Measurements from ENCODE around the gene ZNF407.

ZNF407 gene

GRCh38 chr18:74963820-74964446 lies 366.3 kb downstream of the ZNF407 start:
- DNase-seq (ENCODE audit: low read depth in 1 of 2, low spot score in 1 of 2): peak; percentile 23 to 60
- no peak overlapping the region for H3K27ac ChIP-seq (replicated peaks)
- TF ChIP-seq CTCF (IDR thresholded peaks at IDR 0.05; ENCODE audit: insufficient read depth, low read length) (peak; percentile 25), SPI1 (IDR thresholded peaks at IDR 0.05; ENCODE audit: borderline replicate concordance, low read depth) (no peak)
- TF ChIP-seq, protein P1, sequence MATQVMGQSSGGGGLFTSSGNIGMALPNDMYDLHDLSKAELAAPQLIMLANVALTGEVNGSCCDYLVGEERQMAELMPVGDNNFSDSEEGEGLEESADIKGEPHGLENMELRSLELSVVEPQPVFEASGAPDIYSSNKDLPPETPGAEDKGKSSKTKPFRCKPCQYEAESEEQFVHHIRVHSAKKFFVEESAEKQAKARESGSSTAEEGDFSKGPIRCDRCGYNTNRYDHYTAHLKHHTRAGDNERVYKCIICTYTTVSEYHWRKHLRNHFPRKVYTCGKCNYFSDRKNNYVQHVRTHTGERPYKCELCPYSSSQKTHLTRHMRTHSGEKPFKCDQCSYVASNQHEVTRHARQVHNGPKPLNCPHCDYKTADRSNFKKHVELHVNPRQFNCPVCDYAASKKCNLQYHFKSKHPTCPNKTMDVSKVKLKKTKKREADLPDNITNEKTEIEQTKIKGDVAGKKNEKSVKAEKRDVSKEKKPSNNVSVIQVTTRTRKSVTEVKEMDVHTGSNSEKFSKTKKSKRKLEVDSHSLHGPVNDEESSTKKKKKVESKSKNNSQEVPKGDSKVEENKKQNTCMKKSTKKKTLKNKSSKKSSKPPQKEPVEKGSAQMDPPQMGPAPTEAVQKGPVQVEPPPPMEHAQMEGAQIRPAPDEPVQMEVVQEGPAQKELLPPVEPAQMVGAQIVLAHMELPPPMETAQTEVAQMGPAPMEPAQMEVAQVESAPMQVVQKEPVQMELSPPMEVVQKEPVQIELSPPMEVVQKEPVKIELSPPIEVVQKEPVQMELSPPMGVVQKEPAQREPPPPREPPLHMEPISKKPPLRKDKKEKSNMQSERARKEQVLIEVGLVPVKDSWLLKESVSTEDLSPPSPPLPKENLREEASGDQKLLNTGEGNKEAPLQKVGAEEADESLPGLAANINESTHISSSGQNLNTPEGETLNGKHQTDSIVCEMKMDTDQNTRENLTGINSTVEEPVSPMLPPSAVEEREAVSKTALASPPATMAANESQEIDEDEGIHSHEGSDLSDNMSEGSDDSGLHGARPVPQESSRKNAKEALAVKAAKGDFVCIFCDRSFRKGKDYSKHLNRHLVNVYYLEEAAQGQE (IDR thresholded peaks at IDR 0.05; ENCODE audit: insufficient replicate concordance, low read depth): no peak
- H3K4me3 ChIP-seq (replicated peaks; ENCODE audit: insufficient read depth, low read length): no peak overlapping the region
- no peaks in the 10 kb centered on the region for H3K27me3 ChIP-seq (ENCODE audit: insufficient read depth, poor library complexity, severe bottlenecking)

DNA sequence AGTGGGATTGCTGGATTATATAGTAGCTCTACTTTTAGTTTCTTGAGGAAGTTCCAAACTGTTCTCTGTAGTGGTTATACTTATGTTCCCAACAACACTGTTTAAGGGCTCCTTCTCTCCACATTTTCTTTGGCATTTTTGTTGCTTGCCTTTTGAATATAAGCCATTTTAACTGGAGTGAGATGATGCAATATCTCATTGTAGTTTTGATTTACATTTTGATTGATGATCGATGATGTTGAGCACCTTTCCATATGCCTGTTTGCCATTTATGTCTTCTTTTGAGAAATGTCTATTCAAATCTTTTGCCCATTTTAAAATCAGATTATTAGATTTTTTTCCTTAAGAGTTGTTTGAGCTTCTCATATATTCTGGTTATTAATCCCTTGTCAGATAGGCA lies 368.0 kb downstream of the ZNF407 start:
- TF ChIP-seq POLR2AphosphoS5 (IDR thresholded peaks at IDR 0.05; ENCODE audit: low read depth): no peak
- no peak for TF ChIP-seq GABPA (IDR thresholded peaks at IDR 0.05; ENCODE audit: low read depth)
- no peak for TF ChIP-seq CTCF (IDR thresholded peaks at IDR 0.05; ENCODE audit: insufficient read depth, low read length)
- TF ChIP-seq, protein P1 (IDR thresholded peaks at IDR 0.05; ENCODE audit: insufficient replicate concordance, low read depth): no peak
- no peak for DNase-seq (ENCODE audit: low read depth in 1 of 2, low spot score in 1 of 2)

GRCh38 chr18:74967438-74967837 lies 369.8 kb downstream of the ZNF407 start:
- Histone ChIP-seq H3K27ac (replicated peaks) (no peak overlapping the region), H3K27me3 (ENCODE audit: insufficient read depth, poor library complexity, severe bottlenecking) (no peaks in the 10 kb centered on the region), H3K4me3 (replicated peaks; ENCODE audit: insufficient read depth, low read length) (no peak overlapping the region)
- TF ChIP-seq, protein P1 (IDR thresholded peaks at IDR 0.05; ENCODE audit: insufficient replicate concordance, low read depth): no peak
- TF ChIP-seq POLR2AphosphoS5 (IDR thresholded peaks at IDR 0.05; ENCODE audit: low read depth): no peak
- TF ChIP-seq CTCF (IDR thresholded peaks at IDR 0.05; ENCODE audit: insufficient read depth, low read length): no peak
- TF ChIP-seq GABPA (IDR thresholded peaks at IDR 0.05; ENCODE audit: low read depth): no peak
- no peak for TF ChIP-seq SPI1 (IDR thresholded peaks at IDR 0.05; ENCODE audit: borderline replicate concordance, low read depth)
- DNase-seq (ENCODE audit: low read depth in 1 of 2, low spot score in 1 of 2): no peak

More for the DNA sequence above, 368.0 kb downstream of the ZNF407 start:
- Histone ChIP-seq H3K27ac (replicated peaks) (no peak overlapping the region), H3K27me3 (ENCODE audit: insufficient read depth, poor library complexity, severe bottlenecking) (no peaks in the 10 kb centered on the region), H3K4me3 (replicated peaks; ENCODE audit: insufficient read depth, low read length) (no peak overlapping the region)
